HCT116 (cell line): Measurements from ENCODE around the gene SMARCAD1. TPM values are rescaled to one million over a fixed set of nuclear protein-coding genes. Genes with fewer than 3 reads are reported as not detected.

Source experiments
- ATAC-seq: fragments of 200-7000 bp; cut with Tn5 transposase; 2 replicates; pipeline ENCODE4 v1.9.1; 2020; ENCODE audit warnings: mild to moderate bottlenecking, moderate library complexity
- BruUV-seq: library from RNA; stranded (reverse); fragments of 400-500 nt; replicated peaks from 2 replicates; lab custom pipeline; 2021; lab: Mats Ljungman, UMichigan
- CTCF ChIA-PET: fragments of 300-600 bp; sonication (Branson Sonifier 250); formaldehyde crosslinking; loops from one replicate; lab custom pipeline; 2021; ENCODE audit warnings: antibody characterized with exemption; lab: Charles Lee
- POLR2A ChIA-PET: fragments of 300-600, 350-600 bp; sonication (Branson Sonifier 250); formaldehyde crosslinking; loops from one replicate; lab custom pipeline; 2021; ENCODE audit warnings: antibody characterized with exemption; lab: Charles Lee
- RAD21 ChIA-PET, 2 experiments: fragments of 300-600 bp; sonication (Branson Sonifier 250); formaldehyde crosslinking; loops; one replicate each; lab custom pipeline; 2023; ENCODE audit warnings: low total read pairs in 2 of 2; ENCODE audit not compliant: uncharacterized antibody in 2 of 2, unreplicated experiment in 2 of 2, low non-redundant PET in 1 of 2; lab: Charles Lee
- DNase-seq: peaks from one replicate; pipeline ENCODE4 v3.0.0-alpha.2; 2010; ENCODE audit warnings: low read depth, low spot score
- H2AFZ ChIP-seq: fragments of 200-600 bp; shearing (Covaris generic), sonication (generic); 2 replicates; pipeline ENCODE4 v1.6.1; 2017; ENCODE audit warnings: low read depth, mixed run types, mixed read lengths, antibody characterized with exemption, low read length; ENCODE audit not compliant: poor library complexity, severe bottlenecking
- H3K27ac ChIP-seq: 2 replicates; pipeline ENCODE4 v1.5.1; 2012; ENCODE audit warnings: low read depth, low read length
- H3K27me3 ChIP-seq: fragments of 200-600 bp; sonication (generic); 2 replicates; pipeline ENCODE4 v1.6.1; 2016; ENCODE audit warnings: mixed run types, low read length, mixed read lengths; ENCODE audit not compliant: insufficient read depth
- H3K36me3 ChIP-seq, 2 experiments: fragments of 200-500 bp in 1 of 2; fragments of 200-600 bp in 1 of 2; sonication (Bioruptor generic) in 1 of 2; sonication (generic) in 1 of 2; 2 replicates each; pipeline versions ENCODE4 v1.5.1 to v1.6.1; 2014 to 2016; ENCODE audit warnings: low read length in 2 of 2, inconsistent platforms in 1 of 2, mixed read lengths in 1 of 2, mixed run types in 1 of 2; ENCODE audit not compliant: insufficient read depth in 2 of 2, control insufficient read depth in 1 of 2
- H3K4me1 ChIP-seq, 2 experiments: fragments of 200-600 bp in 1 of 2; sonication (generic) in 1 of 2; 2 replicates each; pipeline versions ENCODE4 v1.5.1 to v1.6.1; 2012 to 2017; ENCODE audit warnings: low read length in 2 of 2, inconsistent platforms in 1 of 2, mild to moderate bottlenecking in 1 of 2, mixed read lengths in 1 of 2, mixed run types in 1 of 2, moderate library complexity in 1 of 2; ENCODE audit not compliant: insufficient read depth in 2 of 2, control insufficient read depth in 1 of 2
- H3K4me2 ChIP-seq: fragments of 200-600 bp; sonication (generic); 2 replicates; pipeline ENCODE4 v1.6.1; 2017; ENCODE audit warnings: mixed run types, low read length, mixed read lengths
- H3K4me3 ChIP-seq, 2 experiments: fragments of 200-600 bp in 1 of 2; sonication (generic) in 1 of 2; replicated peaks in 1 of 2; 2 replicates each; pipeline ENCODE4 v1.5.1; 2011 to 2016; ENCODE audit warnings: low read length in 2 of 2, control low read depth in 1 of 2, low read depth in 1 of 2, mild to moderate bottlenecking in 1 of 2, mixed read lengths in 1 of 2, mixed run types in 1 of 2
- H3K79me2 ChIP-seq: fragments of 200-600 bp; sonication (generic); 2 replicates; pipeline ENCODE4 v1.6.1; 2017; ENCODE audit warnings: mild to moderate bottlenecking, mixed run types, low read length, moderate library complexity, mixed read lengths; ENCODE audit not compliant: insufficient read depth
- H3K9ac ChIP-seq: fragments of 200-600 bp; sonication (generic); 2 replicates; pipeline ENCODE4 v1.6.1; 2016; ENCODE audit warnings: low read length, mixed read lengths
- H3K9me2 ChIP-seq: fragments of 200-600 bp; sonication (generic), shearing (Covaris generic); 2 replicates; pipeline ENCODE4 v1.6.1; 2017; ENCODE audit warnings: mixed run types, mild to moderate bottlenecking, moderate library complexity; ENCODE audit not compliant: insufficient read depth
- H3K9me3 ChIP-seq, 2 experiments: fragments of 200-500 bp in 1 of 2; fragments of 200-600 bp in 1 of 2; sonication (Bioruptor generic) in 1 of 2; sonication (generic) in 1 of 2; 2 replicates each; pipeline ENCODE4 v1.6.1; 2014 to 2017; ENCODE audit warnings: low read length in 2 of 2, mixed read lengths in 2 of 2, inconsistent platforms in 1 of 2, low read depth in 1 of 2, mild to moderate bottlenecking in 1 of 2, mixed run types in 1 of 2, moderate library complexity in 1 of 2; ENCODE audit not compliant: control insufficient read depth in 1 of 2, insufficient read depth in 1 of 2
- H4K20me1 ChIP-seq: fragments of 200-600 bp; sonication (generic), shearing (Covaris generic); 2 replicates; pipeline ENCODE4 v1.6.1; 2017; ENCODE audit warnings: mixed run types, mild to moderate bottlenecking, moderate library complexity; ENCODE audit not compliant: insufficient read depth
- ATF3 ChIP-seq: IDR thresholded peaks from 2 replicates; pipeline ENCODE4 v1.6.1; 2012
- CBX3 ChIP-seq: IDR thresholded peaks from 2 replicates; pipeline ENCODE4 v1.6.1; 2012; ENCODE audit warnings: low read depth
- CEBPB ChIP-seq: IDR thresholded peaks from 2 replicates; pipeline ENCODE4 v1.6.1; 2012; ENCODE audit warnings: low read depth
- CTCF ChIP-seq, 3 experiments: fragments of 200-600 bp in 1 of 3; sonication (generic) in 1 of 3; IDR thresholded peaks in 2 of 3; conservative IDR thresholded peaks in 1 of 3; 2 replicates each; pipeline ENCODE4 v1.5.1; 2012 to 2017; ENCODE audit warnings: low read depth in 2 of 3, low read length in 2 of 3, antibody characterized with exemption in 1 of 3, borderline replicate concordance in 1 of 3, control low read depth in 1 of 3, mild to moderate bottlenecking in 1 of 3, mixed read lengths in 1 of 3, mixed run types in 1 of 3, moderate library complexity in 1 of 3; ENCODE audit not compliant: insufficient read depth in 1 of 3
- EGR1 ChIP-seq: IDR thresholded peaks from 2 replicates; pipeline ENCODE4 v1.6.1; 2012; ENCODE audit warnings: low read depth
- ELF1 ChIP-seq: IDR thresholded peaks from 2 replicates; pipeline ENCODE4 v1.6.1; 2012; ENCODE audit warnings: low read depth, borderline replicate concordance
- EZH2phosphoT487 ChIP-seq: fragments of 200-600 bp; IDR thresholded peaks from 2 replicates; pipeline ENCODE4 v1.6.1; 2018; ENCODE audit warnings: antibody characterized with exemption, borderline replicate concordance
- FOSL1 ChIP-seq: IDR thresholded peaks from 2 replicates; pipeline ENCODE4 v1.6.1; 2012; ENCODE audit warnings: low read depth
- JUND ChIP-seq: IDR thresholded peaks from 2 replicates; pipeline ENCODE4 v1.6.1; 2012
- MAX ChIP-seq: IDR thresholded peaks from 2 replicates; pipeline ENCODE4 v1.6.1; 2012
- POLR2A ChIP-seq: IDR thresholded peaks from 2 replicates; pipeline ENCODE4 v1.7.0; 2011; ENCODE audit warnings: borderline replicate concordance; ENCODE audit not compliant: insufficient read depth, insufficient read length; ENCODE audit errors: extremely low read depth
- REST ChIP-seq: IDR thresholded peaks from 2 replicates; pipeline ENCODE4 v1.6.1; 2012; ENCODE audit warnings: low read depth
- SIN3A ChIP-seq: IDR thresholded peaks from 2 replicates; pipeline ENCODE4 v1.6.1; 2012; ENCODE audit warnings: low read depth
- TCF7L2 ChIP-seq: IDR thresholded peaks from 2 replicates; pipeline ENCODE4 v1.7.0; 2011; ENCODE audit warnings: borderline replicate concordance, inconsistent platforms; ENCODE audit not compliant: insufficient read depth, insufficient read length; ENCODE audit errors: extremely low read depth
- ZBTB33 ChIP-seq: IDR thresholded peaks from 2 replicates; pipeline ENCODE4 v1.6.1; 2011; ENCODE audit warnings: mild to moderate bottlenecking, low read length, moderate library complexity; ENCODE audit not compliant: insufficient replicate concordance; ENCODE audit errors: extremely low read depth
- ZNF274 ChIP-seq: fragments of 200-500 bp; sonication (Bioruptor generic); IDR thresholded peaks from 2 replicates; pipeline ENCODE4 v1.6.1; 2014; ENCODE audit warnings: mild to moderate bottlenecking, low read depth, low read length, inconsistent platforms
- intact Hi-C: fragments of 100-400 bp; cut with micrococcal nuclease; formaldehyde crosslinking; loops from 2 replicates; pipeline ENCODE4 v1.10.0; 2022
- total RNA-seq: library from RNA; stranded (reverse); gene quantifications from one replicate; pipeline ENCODE4 v1.2.1, GENCODE V29; 2021; ENCODE audit not compliant: unreplicated experiment

Gene SMARCAD1
- total RNA-seq, 1 experiment from 2014 or later, result 33.6 TPM

GRCh38 chr4:94253036-94253435 lies 45.4 kb downstream of the SMARCAD1 start:
- Histone ChIP-seq H2AFZ (no peak overlapping the region), H3K36me3 (peaks cover 23 to 24% of the 10 kb centered on the region in 2 experiments), H3K9ac (no peak overlapping the region), H4K20me1 (no peaks in the 10 kb centered on the region), H3K79me2 (peaks cover 4% of the 10 kb centered on the region; the same call in 1 of the 2 replicates), H3K4me1 (no peaks in the 10 kb centered on the region), H3K9me3 (no peaks in the 10 kb centered on the region), H3K4me3 (no peak overlapping the region), H3K9me2 (no peaks in the 10 kb centered on the region), H3K27ac (no peak overlapping the region), H3K27me3 (no peaks in the 10 kb centered on the region), H3K4me2 (no peak overlapping the region)
- intact Hi-C loops, result no loop called here
- ChIA-PET RAD21 (no interaction called here), CTCF (no interaction called here), POLR2A (no interaction called here)
- no TSS peak for BruUV-seq
- ATAC-seq (no peak), DNase-seq (peak; percentile 6)
- TF ChIP-seq REST (no peak), ELF1 (no peak), JUND (no peak), ZBTB33 (no peak), MAX (no peak), CTCF (IDR thresholded peaks at IDR 0.05 in 2 of 3, conservative IDR thresholded peaks at IDR 0.05 in 1 of 3; ENCODE audit: borderline replicate concordance in 1 of 3, insufficient read depth in 1 of 3, low read depth in 2 of 3, low read length in 2 of 3) (no peak), EZH2phosphoT487 (no peak), ATF3 (no peak), CBX3 (no peak), TCF7L2 (no peak), POLR2A (no peak), EGR1 (no peak), FOSL1 (no peak), ZNF274 (no peak), CEBPB (no peak), SIN3A (no peak)
